Tibial nerve (tissue), 4 donors: ENCODE measurements around the gene FAM43A.

Source experiments
- EP300 ChIP-seq, 2 donors: sonication (generic); formaldehyde crosslinking; IDR thresholded peaks; one replicate each; pipeline ENCODE4 v1.6.1; 2017; ENCODE audit warnings: antibody characterized with exemption in 2 of 2, mild to moderate bottlenecking in 1 of 2
- POLR2A ChIP-seq, 2 donors: fragments of 450-650 bp; IDR thresholded peaks; one replicate each; pipeline ENCODE4 v1.6.1; 2017; ENCODE audit warnings: antibody characterized with exemption in 2 of 2, mild to moderate bottlenecking in 2 of 2, moderate library complexity in 2 of 2
- TF ChIP-seq, protein P1 (sequence below), 5 experiments: fragments of 200-600 bp in 3 of 5; fragments of 450-650 bp in 2 of 5; sonication (generic) in 3 of 5; IDR thresholded peaks; one replicate each; pipeline ENCODE4 v1.5.1; 2016 to 2019; ENCODE audit warnings: antibody characterized with exemption in 5 of 5, mild to moderate bottlenecking in 3 of 5, moderate library complexity in 2 of 5

DNA sequence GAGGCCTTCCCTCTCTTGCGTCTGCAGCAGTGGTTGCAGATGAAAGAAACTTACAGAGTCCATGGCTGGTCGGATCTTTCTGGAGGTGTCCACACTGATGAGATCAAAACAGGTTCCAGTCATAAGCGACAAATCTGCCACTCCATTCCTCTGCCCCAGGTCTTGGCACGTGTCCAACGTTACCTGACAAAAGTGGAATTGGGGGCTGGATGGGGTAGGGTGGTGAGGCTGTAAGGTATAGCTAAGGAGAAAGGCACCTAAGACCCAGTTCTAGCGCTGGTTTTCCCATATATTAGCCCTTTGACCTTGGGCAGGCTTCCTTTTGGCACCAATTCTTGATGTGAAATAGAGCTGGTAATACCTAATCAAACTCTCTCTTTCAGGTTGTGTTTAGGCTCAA lies 11.0 kb downstream of the FAM43A start:
- TF ChIP-seq POLR2A (IDR thresholded peaks at IDR 0.05) (no peak), EP300 (IDR thresholded peaks at IDR 0.05) (no peak)
- TF ChIP-seq, protein P1, sequence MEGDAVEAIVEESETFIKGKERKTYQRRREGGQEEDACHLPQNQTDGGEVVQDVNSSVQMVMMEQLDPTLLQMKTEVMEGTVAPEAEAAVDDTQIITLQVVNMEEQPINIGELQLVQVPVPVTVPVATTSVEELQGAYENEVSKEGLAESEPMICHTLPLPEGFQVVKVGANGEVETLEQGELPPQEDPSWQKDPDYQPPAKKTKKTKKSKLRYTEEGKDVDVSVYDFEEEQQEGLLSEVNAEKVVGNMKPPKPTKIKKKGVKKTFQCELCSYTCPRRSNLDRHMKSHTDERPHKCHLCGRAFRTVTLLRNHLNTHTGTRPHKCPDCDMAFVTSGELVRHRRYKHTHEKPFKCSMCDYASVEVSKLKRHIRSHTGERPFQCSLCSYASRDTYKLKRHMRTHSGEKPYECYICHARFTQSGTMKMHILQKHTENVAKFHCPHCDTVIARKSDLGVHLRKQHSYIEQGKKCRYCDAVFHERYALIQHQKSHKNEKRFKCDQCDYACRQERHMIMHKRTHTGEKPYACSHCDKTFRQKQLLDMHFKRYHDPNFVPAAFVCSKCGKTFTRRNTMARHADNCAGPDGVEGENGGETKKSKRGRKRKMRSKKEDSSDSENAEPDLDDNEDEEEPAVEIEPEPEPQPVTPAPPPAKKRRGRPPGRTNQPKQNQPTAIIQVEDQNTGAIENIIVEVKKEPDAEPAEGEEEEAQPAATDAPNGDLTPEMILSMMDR (IDR thresholded peaks at IDR 0.05) = no peak
